ENCODE data around the gene TMEM86B.

The TMEM86B gene

GRCh38 chr19:55228403-55229031, at the start of gene TMEM86B:
TSS of gene TMEM86B (minus strand) at chr19:55228763. CDS start at chr19:55228741, 22 bp downstream.
- no peak for DNase-seq (ENCODE audit: low read depth)

DNA sequence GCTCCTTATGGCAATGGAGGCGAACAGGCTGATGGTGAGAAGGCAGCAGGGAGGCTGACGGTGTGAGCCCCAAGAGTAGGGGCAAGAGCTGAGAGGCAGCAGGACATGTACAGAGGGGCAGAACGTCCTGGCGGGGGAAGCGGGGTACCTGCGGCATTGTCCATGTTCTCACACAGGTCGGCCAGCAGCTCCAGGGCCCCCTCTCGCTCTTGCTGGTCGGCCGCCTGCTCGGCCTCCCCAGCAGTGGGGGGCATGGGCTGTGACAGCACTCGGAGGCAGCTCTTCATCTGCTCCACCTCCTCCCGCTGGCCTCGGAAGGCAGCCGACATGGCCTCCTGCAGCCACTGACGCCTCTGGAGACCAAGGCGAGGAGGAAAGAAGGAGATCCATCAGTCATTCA, 48.9 kb upstream of the TMEM86B start:
- DNase-seq (ENCODE audit: low read depth), result no peak

- DNase-seq (ENCODE audit: low read depth), result no peak
Observed at GRCh38 chr19:55276720-55277430, 48.3 kb upstream of the TMEM86B start.

DNA sequence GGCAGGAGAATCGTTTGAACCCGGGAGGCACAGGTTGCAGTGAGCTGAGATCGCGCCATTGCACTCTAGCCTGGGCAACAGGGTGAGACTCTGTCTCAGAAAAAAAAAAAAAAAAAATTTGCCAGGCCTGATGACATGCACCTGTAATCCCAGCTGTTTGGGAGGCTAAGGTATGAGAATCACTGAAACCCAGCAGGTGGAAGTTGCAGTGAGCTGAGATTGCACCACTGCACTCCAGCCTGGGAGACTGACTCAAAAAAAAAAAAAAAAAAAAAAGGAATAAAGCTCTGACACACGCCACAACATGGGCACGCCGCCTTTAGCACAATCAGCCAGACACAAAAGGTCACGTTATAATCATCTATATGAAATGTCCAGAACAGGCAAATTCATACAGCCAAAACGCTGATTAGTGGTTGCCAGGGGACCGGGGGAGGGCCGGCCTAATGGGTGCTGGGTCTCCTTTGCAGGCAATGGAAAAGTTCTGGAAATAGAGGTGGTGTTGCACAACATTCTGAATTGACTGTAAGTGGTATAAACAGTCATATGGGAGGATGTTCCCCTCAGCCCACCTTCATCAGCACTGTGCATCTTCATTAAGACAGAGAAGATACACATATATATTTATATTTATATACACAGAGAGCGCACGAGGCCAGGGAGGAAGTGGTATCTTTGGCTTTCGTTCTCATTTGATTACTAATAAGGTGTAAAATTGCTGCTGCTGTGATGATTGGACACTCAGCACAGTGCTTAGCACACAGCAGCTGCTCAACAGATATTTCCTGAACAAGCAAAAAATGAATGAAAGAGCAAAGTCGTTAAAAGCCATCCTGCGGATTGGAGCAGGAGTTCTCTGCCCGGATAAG, 47.5 kb upstream of the TMEM86B start:
- no peak for DNase-seq (ENCODE audit: low read depth)

DNA sequence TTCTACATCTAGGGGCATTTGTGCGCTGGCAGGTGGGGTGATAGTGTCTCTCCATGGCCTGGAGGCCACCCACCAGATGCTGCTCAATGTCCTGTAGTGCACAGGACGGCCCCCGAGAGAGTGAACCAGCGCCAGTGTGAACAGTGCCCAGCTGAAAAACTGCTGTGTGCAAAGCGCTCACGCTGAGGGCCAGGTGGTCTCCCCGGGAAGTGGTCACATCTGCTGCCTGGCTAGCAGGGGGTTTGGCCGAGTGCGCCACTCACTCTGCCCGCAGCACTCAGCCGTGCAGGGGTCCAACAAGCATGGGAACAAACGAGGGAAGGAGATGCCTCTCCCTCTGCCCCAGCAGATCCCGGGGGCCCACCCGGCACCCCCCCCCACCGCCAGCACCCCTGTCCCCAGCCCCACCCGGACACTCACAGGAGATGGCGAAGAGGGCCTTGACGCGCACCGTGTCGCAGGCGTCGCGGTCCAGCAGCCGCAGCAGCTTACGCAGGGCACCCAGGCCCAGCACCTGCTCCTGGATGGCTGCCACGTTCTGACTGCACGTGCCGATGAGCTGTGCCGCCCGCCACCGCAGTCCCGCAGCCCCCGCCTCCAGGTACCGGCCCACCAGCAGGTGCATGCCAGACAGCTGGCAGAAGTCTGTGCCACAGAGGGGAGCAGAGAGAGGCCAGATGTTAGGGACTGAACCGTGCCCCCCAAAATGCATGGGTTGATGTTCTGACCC, 45.6 kb upstream of the TMEM86B start:
- DNase-seq (ENCODE audit: low read depth), result no peak

DNA sequence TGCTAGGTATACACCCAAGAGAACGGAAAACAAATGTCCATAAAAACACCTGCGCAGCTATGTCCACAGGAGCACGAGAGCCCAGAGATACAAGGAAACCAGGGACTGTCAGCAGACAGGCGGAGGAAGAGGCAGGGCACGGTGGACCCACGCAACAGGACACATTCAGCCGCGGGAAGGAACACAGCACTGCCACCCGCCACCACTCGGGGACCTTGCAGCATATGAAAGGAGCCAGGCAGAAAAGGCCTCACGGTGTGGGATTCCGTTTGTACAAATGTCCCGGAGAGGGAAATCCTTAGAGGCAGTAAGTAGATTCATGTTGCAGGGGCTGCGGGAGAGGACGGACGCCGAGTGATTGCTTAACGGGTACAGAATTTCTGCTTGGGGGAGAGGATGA, 43.6 kb upstream of the TMEM86B start:
- no peak for DNase-seq (ENCODE audit: low read depth)

- DNase-seq (ENCODE audit: low read depth), result no peak
Observed at GRCh38 chr19:55270172-55270942, 41.8 kb upstream of the TMEM86B start.

DNA sequence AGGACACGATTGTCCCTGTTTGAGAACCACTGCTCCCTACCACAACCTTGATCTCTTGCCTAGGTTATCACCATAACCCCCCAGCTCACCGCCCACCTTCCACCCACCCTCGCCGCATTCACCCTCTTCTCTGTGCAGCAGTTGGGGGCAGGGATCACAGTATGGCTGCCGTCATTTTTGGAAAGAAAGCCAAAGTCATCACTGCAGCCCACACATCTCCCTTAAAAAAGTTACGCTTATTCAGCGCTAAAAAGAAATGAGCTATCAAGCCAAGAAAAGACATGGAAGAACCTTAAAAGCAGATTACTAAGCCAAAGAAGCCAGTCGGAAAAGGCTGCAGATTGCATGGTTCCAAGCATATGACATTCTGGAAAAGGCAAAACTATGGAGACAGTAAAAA, 40.7 kb upstream of the TMEM86B start:
- DNase-seq (ENCODE audit: low read depth), result no peak

- no peak for DNase-seq (ENCODE audit: low read depth)
Observed at GRCh38 chr19:55266840-55267239, 38.3 kb upstream of the TMEM86B start.

- DNase-seq (ENCODE audit: low read depth), result no peak
Observed at GRCh38 chr19:55266404-55266803, 37.8 kb upstream of the TMEM86B start.

DNA sequence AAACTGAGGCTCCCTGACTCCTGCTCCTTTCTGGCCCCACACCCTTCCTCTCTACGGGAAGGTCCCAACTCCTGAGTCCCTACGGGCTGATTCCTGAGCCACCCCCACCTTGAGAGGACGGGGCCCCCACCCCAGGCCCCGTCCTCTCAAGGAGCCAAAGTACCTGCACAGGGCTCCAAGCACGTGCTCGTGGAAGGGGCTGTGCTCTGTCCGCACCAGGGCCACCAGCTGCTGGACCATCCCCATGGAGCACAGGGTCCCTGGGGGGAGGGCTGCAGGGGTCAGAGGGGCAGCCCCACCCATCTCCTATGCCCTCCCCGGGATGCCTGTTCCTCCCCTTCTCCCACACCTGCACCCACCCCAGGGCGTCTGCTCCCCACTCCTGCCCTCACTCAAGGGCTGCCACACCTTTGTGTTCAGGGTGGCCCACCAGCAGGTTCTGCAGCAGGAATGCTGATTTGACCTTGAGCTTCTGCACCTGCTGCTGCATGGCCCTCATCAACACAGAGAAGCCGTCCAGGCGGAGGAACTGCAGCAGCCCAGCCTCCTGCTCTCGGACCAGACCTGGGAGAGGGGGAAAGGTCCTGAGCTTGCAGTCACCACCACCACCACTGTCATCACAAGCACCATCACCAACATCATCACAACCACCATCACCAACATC, 37.3 kb upstream of the TMEM86B start:
- DNase-seq (ENCODE audit: low read depth), result no peak

DNA sequence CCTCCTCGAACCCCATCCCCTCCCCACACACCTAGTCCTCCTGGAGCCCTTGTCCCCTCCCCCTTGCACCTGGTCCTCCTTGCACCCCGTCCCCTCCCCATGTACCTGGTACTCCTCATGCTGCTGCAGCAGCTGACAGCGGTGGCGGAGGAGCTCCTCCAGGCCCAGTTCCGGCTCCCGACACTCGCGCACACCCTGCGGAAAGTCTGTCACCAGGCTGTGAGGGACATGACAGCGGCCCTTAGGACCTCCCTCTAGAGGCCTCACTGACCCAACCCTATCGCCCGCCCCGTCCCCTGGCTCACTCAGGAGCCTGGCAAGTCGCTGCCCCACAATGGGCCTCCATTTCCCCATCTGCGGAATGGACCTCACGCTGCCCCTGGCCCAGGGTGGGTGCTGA, 36.6 kb upstream of the TMEM86B start:
- no peak for DNase-seq (ENCODE audit: low read depth)

DNA sequence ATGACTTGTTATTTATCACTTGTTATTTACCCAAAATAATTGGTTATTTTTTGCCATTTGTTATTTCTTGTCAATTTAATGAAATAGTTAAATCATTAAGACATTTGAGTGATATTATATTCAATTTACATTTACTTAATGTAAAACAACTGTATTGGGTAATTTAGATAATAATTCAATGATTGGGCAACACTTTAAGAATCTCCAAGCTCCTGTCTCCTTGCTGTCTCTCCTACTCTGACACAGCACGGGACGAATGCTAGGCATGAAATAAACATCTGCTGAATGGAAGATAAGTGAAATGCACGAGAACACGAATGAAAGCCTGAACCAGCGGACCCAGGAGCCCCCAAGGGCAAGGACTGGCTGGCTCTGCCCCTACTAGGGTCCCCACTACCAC, 36.0 kb upstream of the TMEM86B start:
- no peak for DNase-seq (ENCODE audit: low read depth)

DNA sequence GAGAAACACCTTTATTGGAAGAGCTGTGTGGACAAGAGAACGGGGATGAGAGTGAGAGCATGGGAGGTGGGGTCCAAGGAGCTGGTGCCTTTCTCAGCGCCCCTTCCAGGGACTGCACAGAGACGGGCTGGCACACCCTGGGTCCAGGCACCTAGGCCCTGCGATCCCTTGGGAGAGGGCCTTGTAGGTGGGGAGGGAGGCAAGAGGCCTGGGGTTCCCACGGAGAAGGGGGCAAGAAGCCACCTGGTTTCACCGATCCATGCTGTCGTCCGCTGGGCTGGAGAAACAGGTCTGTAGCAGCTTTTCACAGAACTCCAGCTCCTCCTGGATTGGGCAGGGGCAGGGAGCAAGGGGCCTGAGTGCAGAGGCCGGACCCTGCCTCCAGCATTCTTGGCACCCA, 33.8 kb upstream of the TMEM86B start:
- DNase-seq (ENCODE audit: low read depth), result no peak

DNA sequence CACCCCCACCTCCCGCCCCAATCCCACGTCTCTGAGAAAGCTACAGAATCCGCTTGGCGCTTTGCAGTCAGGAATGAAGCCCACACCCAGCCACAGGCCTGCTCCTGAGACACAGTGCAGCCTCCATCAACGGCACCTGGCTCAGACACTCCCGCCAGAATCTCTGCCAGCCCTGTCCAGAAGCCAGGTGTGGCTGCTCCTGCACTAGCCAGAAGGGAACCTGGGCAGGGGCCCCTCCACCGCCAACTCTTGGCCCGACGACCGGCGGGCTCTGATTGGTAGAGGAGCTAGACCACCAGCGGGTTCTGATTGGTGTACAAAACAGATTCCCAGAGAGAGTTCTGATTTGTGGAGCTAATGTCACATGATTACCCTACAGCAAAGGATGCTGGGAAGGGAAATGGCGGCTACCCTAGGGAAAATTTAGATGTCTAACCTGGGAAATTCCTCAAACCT, 33.1 kb upstream of the TMEM86B start:
- no peak for DNase-seq (ENCODE audit: low read depth)

GRCh38 chr19:55259540-55260210, 31.1 kb upstream of the TMEM86B start:
- DNase-seq (ENCODE audit: low read depth), result no peak

DNA sequence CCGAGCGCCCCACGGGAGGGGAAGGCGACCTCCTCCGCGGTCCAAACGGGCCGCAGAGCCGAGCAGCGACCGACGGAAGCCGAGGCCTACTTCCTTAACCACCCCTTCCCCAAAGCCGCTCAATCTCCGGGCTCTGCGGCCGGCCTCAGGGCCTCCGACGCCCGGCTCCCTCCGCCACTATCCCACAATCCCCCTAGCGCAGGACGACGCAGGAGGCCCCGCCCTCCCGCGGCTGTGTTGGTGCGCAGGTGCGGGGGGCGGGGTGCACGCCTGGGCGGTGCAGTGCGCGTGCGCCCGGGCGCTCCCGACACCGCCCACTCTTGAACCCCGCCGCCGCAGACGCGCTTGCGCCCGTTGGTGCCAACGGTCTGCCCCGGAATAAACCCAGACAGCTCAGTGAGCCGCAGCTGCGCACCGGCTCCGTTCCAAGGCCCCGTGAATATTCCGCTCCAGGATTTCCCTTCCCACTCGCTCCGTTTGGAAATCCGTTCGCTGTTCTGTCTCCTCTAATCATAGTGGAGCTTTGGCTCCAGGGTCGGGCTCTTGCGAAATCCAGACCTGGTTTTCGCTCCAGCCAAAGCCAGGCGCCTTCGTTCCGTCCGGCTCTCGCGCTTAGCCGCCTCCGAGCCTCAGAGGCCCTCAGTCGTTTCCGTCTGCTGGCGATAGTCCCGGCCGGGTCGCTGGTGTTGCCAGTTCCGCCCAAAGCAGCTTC, 30.4 kb upstream of the TMEM86B start, which contains the start of gene PPP6R1:
TSS of gene PPP6R1 (minus strand) at position 190 of the 712 bp plus-strand sequence. CDS start 11,914 bp downstream, outside the sequence.
- peak; percentile 99 for DNase-seq (ENCODE audit: low read depth)

- peak; percentile 15 for DNase-seq (ENCODE audit: low read depth)
Observed at GRCh38 chr19:55258476-55258827, 29.9 kb upstream of the TMEM86B start.
